HepG2 (cell line): Measurements from ENCODE around the gene MOB3C. TPM values are rescaled to one million over a fixed set of nuclear protein-coding genes. Genes with fewer than 3 reads are reported as not detected.
A peak's percentile ranks its signal among the peaks of the same experiment; 100 is the strongest.

Experiments
- CEBPB ChIP-seq: IDR thresholded peaks from 2 replicates; pipeline ENCODE4 v1.6.1; 2011; ENCODE audit warnings: low read depth, low read length, improper control_type of control experiment, borderline replicate concordance
- DNMT1 ChIP-seq: sonication (generic); formaldehyde crosslinking; IDR thresholded peaks from 2 replicates; pipeline ENCODE4 v1.5.1; 2020; ENCODE audit warnings: mild to moderate bottlenecking, missing genetic modification reagents
- FLYWCH1 ChIP-seq: sonication (generic); formaldehyde crosslinking; IDR thresholded peaks from 2 replicates; pipeline ENCODE4 v1.8.1; 2023; ENCODE audit warnings: mild to moderate bottlenecking, missing genetic modification reagents
- HCFC1 ChIP-seq: fragments of 150-350 bp; IDR thresholded peaks from 2 replicates; pipeline ENCODE4 v1.6.1; 2014; ENCODE audit warnings: low read depth, low read length
- HDAC1 ChIP-seq: sonication (generic); formaldehyde crosslinking; IDR thresholded peaks from 2 replicates; pipeline ENCODE4 v1.5.1; 2020; ENCODE audit warnings: mild to moderate bottlenecking, missing genetic modification reagents
- HOXA5 ChIP-seq: sonication (generic); formaldehyde crosslinking; IDR thresholded peaks from 2 replicates; pipeline ENCODE4 v1.4.0; 2020; ENCODE audit warnings: missing genetic modification reagents
- JDP2 ChIP-seq: sonication (generic); formaldehyde crosslinking; IDR thresholded peaks from 2 replicates; pipeline ENCODE4 v1.8.1; 2022; ENCODE audit warnings: missing genetic modification reagents, borderline replicate concordance
- MAFK ChIP-seq, 2 experiments: IDR thresholded peaks in 1 of 2; conservative IDR thresholded peaks in 1 of 2; 2 replicates each; pipeline ENCODE4 v1.6.1; 2011; ENCODE audit warnings: improper control_type of control experiment in 2 of 2, low read length in 2 of 2
- NFIB ChIP-seq: sonication (generic); formaldehyde crosslinking; IDR thresholded peaks from 2 replicates; pipeline ENCODE4 v1.9.0; 2021; ENCODE audit warnings: missing genetic modification reagents, mild to moderate bottlenecking, borderline replicate concordance
- PAWR ChIP-seq: sonication (generic); formaldehyde crosslinking; IDR thresholded peaks from 2 replicates; pipeline ENCODE4 v1.4.0; 2020; ENCODE audit warnings: missing genetic modification reagents, mild to moderate bottlenecking, borderline replicate concordance
- POLR2A ChIP-seq, 2 experiments: IDR thresholded peaks; 2 replicates each; pipeline ENCODE4 v1.6.1; 2011; ENCODE audit warnings: low read depth in 2 of 2, low read length in 2 of 2, mild to moderate bottlenecking in 1 of 2, moderate library complexity in 1 of 2; ENCODE audit not compliant: insufficient read depth in 1 of 2
- RELA ChIP-seq: sonication (generic); formaldehyde crosslinking; IDR thresholded peaks from 2 replicates; pipeline ENCODE4 v1.4.0; 2020; ENCODE audit warnings: missing genetic modification reagents
- RFXANK ChIP-seq: IDR thresholded peaks from 2 replicates; pipeline ENCODE4 v1.6.1; 2016
- ZBTB38 ChIP-seq: sonication (generic); formaldehyde crosslinking; IDR thresholded peaks from 2 replicates; pipeline ENCODE4 v1.5.1; 2020; ENCODE audit warnings: mild to moderate bottlenecking, missing genetic modification reagents
- ZBTB7B ChIP-seq: sonication (generic); formaldehyde crosslinking; IDR thresholded peaks from 2 replicates; pipeline ENCODE4 v1.4.0; 2020; ENCODE audit warnings: missing genetic modification reagents
- ZFX ChIP-seq: sonication (generic); formaldehyde crosslinking; IDR thresholded peaks from 2 replicates; pipeline ENCODE4 v1.4.0; 2020; ENCODE audit warnings: mild to moderate bottlenecking, low read depth, missing genetic modification reagents, moderate library complexity
- ZMAT3 ChIP-seq: sonication (generic); formaldehyde crosslinking; conservative IDR thresholded peaks from 2 replicates; pipeline ENCODE4 v1.7.0; 2021; ENCODE audit warnings: missing genetic modification reagents
- ZNF768 ChIP-seq: sonication (generic); formaldehyde crosslinking; IDR thresholded peaks from 2 replicates; pipeline ENCODE4 v1.4.0; 2020; ENCODE audit warnings: missing genetic modification reagents
- polyA plus RNA-seq, 8 experiments: library from polyadenylated mRNA; depleted of rRNA in 3 of 8; stranded (reverse) in 7 of 8; unstranded in 1 of 8; fragments of >200 nt; fragmentation: Illumina TruSeq in 4 of 8; extraction: Trizol in 4 of 8; gene quantifications; 2 replicates each; pipeline versions ENCODE4 v1.2.1 to v1.2.3, GENCODE V29; 2011 to 2016; ENCODE audit warnings: low read depth in 4 of 8, missing spikeins in 1 of 8, mixed read lengths in 1 of 8; ENCODE audit not compliant: insufficient read depth in 1 of 8
- total RNA-seq, 5 experiments: library from RNA; depleted of rRNA; stranded (reverse); fragments of >200 nt; fragmentation: Illumina TruSeq; extraction: Trizol; gene quantifications; 2 replicates each; pipeline ENCODE4 v1.2.3, GENCODE V29; 2016; ENCODE audit warnings: low read depth in 1 of 5
- TF ChIP-seq, protein P1 (sequence below): sonication (generic); formaldehyde crosslinking; IDR thresholded peaks from 2 replicates; pipeline ENCODE4 v1.5.0; 2020; ENCODE audit warnings: mild to moderate bottlenecking, missing genetic modification reagents
- TF ChIP-seq, protein P2 (sequence below): sonication (generic); formaldehyde crosslinking; IDR thresholded peaks from 2 replicates; pipeline ENCODE4 v1.5.0; 2020; ENCODE audit warnings: missing genetic modification reagents
- TF ChIP-seq, protein P3 (sequence below): sonication (generic); formaldehyde crosslinking; IDR thresholded peaks from 2 replicates; pipeline ENCODE4 v1.4.0; 2020; ENCODE audit warnings: low read depth, mild to moderate bottlenecking, missing genetic modification reagents
- TF ChIP-seq, protein P4 (sequence below): IDR thresholded peaks from 2 replicates; pipeline ENCODE4 v1.6.1; 2016; ENCODE audit warnings: control low read depth
- TF ChIP-seq, protein P5 (sequence below): sonication (generic); formaldehyde crosslinking; IDR thresholded peaks from 2 replicates; pipeline ENCODE4 v1.4.0; 2020; ENCODE audit warnings: missing genetic modification reagents
- TF ChIP-seq, protein P6 (sequence below): IDR thresholded peaks from 2 replicates; pipeline ENCODE4 v1.6.1; 2016; ENCODE audit warnings: missing compliant biosample characterization, missing genetic modification reagents, borderline replicate concordance

Gene MOB3C
- total and polyA plus RNA-seq, 2 of the 13 experiments (the other 11 are each of a cell fraction or from before 2014, with no cell fraction given): 3.5 to 4.1 TPM

DNA sequence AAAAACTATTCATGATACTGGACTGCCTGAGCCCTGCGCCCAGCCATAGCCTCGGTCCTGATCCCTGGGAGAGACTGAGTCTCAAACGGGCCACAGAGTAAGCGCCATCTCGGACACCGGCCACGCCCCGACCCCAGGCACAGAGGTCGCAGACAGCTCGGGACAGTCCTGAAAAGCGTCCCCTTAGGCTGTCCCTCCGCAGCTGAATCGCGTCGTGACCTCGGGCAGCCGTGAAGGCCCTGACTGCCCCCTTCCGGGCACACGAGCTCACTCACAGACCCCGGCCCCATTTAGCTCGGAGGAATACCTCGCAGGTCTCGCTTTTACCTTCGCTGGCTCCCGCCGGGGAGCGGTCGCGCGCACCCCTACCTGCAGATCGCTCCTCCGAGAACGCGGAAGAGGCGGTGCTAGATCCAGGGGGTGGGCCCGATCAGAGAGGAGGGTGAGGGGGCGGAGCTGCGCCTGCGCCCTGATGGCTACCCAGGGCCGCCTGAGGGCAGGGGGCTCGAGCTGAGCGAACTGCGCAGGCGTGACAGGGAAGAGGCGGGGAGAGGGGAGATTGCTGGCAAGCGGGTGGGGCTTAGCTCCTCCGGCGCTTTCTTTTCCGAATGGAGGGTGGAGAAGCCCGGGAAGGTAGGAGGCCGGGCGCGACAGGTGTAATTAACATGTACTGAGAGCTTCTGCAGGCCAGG lies 12.6 kb downstream of the MOB3C start, which contains the start of gene MKNK1 (continued):
- TF ChIP-seq, protein P1, sequence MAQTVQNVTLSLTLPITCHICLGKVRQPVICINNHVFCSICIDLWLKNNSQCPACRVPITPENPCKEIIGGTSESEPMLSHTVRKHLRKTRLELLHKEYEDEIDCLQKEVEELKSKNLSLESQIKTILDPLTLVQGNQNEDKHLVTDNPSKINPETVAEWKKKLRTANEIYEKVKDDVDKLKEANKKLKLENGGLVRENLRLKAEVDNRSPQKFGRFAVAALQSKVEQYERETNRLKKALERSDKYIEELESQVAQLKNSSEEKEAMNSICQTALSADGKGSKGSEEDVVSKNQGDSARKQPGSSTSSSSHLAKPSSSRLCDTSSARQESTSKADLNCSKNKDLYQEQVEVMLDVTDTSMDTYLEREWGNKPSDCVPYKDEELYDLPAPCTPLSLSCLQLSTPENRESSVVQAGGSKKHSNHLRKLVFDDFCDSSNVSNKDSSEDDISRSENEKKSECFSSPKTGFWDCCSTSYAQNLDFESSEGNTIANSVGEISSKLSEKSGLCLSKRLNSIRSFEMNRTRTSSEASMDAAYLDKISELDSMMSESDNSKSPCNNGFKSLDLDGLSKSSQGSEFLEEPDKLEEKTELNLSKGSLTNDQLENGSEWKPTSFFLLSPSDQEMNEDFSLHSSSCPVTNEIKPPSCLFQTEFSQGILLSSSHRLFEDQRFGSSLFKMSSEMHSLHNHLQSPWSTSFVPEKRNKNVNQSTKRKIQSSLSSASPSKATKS (CRISPR knock-in tag): no peak
- TF ChIP-seq POLR2A (IDR thresholded peaks at IDR 0.05; ENCODE audit: insufficient read depth in 1 of 2, low read depth in 2 of 2, low read length in 2 of 2) (peak; percentile 69 to 96), ZNF768 (CRISPR knock-in tag) (peak; percentile 70; the same call in 1 of the 2 replicates), FLYWCH1 (CRISPR knock-in tag) (no peak), ZBTB7B (CRISPR knock-in tag) (no peak), RFXANK (no peak), MAFK (conservative IDR thresholded peaks at IDR 0.05 in 1 of 2, IDR thresholded peaks at IDR 0.05 in 1 of 2; ENCODE audit: low read length in 2 of 2) (no peak), HCFC1 (no peak), JDP2 (no peak), HDAC1 (CRISPR knock-in tag) (0 out of 2 replicates have a peak, but pooled peaks have one; percentile 26), NFIB (CRISPR knock-in tag) (no peak), ZMAT3 (0 out of 2 replicates have a peak, but pooled peaks have one; percentile 55), DNMT1 (CRISPR knock-in tag) (peak; percentile 47; the same call in 1 of the 2 replicates), HOXA5 (CRISPR knock-in tag) (peak; percentile 59; the same call in 1 of the 2 replicates), ZFX (peak; percentile 42), PAWR (CRISPR knock-in tag) (no peak), ZBTB38 (CRISPR knock-in tag) (no peak), CEBPB (no peak), RELA (CRISPR knock-in tag) (no peak)
- TF ChIP-seq, protein P2, sequence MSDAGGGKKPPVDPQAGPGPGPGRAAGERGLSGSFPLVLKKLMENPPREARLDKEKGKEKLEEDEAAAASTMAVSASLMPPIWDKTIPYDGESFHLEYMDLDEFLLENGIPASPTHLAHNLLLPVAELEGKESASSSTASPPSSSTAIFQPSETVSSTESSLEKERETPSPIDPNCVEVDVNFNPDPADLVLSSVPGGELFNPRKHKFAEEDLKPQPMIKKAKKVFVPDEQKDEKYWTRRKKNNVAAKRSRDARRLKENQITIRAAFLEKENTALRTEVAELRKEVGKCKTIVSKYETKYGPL: no peak
- TF ChIP-seq, protein P3, sequence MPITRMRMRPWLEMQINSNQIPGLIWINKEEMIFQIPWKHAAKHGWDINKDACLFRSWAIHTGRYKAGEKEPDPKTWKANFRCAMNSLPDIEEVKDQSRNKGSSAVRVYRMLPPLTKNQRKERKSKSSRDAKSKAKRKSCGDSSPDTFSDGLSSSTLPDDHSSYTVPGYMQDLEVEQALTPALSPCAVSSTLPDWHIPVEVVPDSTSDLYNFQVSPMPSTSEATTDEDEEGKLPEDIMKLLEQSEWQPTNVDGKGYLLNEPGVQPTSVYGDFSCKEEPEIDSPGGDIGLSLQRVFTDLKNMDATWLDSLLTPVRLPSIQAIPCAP (CRISPR knock-in tag): no peak
- TF ChIP-seq, protein P4, sequence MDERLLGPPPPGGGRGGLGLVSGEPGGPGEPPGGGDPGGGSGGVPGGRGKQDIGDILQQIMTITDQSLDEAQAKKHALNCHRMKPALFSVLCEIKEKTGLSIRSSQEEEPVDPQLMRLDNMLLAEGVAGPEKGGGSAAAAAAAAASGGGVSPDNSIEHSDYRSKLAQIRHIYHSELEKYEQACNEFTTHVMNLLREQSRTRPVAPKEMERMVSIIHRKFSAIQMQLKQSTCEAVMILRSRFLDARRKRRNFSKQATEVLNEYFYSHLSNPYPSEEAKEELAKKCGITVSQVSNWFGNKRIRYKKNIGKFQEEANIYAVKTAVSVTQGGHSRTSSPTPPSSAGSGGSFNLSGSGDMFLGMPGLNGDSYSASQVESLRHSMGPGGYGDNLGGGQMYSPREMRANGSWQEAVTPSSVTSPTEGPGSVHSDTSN (CRISPR knock-in tag): no peak
- TF ChIP-seq, protein P5, sequence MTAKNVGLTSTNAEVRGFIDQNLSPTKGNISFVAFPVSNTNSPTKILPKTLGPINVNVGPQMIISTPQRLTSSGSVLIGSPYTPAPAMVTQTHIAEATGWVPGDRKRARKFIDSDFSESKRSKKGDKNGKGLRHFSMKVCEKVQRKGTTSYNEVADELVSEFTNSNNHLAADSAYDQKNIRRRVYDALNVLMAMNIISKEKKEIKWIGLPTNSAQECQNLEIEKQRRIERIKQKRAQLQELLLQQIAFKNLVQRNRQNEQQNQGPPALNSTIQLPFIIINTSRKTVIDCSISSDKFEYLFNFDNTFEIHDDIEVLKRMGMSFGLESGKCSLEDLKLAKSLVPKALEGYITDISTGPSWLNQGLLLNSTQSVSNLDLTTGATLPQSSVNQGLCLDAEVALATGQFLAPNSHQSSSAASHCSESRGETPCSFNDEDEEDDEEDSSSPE (CRISPR knock-in tag): no peak
- TF ChIP-seq, protein P6, sequence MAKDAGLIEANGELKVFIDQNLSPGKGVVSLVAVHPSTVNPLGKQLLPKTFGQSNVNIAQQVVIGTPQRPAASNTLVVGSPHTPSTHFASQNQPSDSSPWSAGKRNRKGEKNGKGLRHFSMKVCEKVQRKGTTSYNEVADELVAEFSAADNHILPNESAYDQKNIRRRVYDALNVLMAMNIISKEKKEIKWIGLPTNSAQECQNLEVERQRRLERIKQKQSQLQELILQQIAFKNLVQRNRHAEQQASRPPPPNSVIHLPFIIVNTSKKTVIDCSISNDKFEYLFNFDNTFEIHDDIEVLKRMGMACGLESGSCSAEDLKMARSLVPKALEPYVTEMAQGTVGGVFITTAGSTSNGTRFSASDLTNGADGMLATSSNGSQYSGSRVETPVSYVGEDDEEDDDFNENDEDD: peak; percentile 23; the same call in 1 of the 2 replicates
